CD4-positive, alpha-beta T cell (primary cell): Measurements from ENCODE around the gene STAG3. TPM values are rescaled to one million over a fixed set of nuclear protein-coding genes. Genes with fewer than 3 reads are reported as not detected.
"Not testable (repeated sequence)": the region's sequence is repeated elsewhere in the genome, so short reads cannot be mapped to it uniquely, and the experiment has no call there.

Experiments
- ATAC-seq: fragments of 200-7000 bp; cut with Tn5 transposase; one replicate; pipeline ENCODE4 v1.10.0; 2022; ENCODE audit warnings: mild to moderate bottlenecking; ENCODE audit not compliant: poor library complexity
- CTCF ChIA-PET: fragments of 350-600 bp; sonication (Branson Sonifier 250); formaldehyde crosslinking; loops from one replicate; lab custom pipeline; 2021; ENCODE audit warnings: antibody characterized with exemption, inconsistent platforms; lab: Charles Lee
- POLR2A ChIA-PET: fragments of 350-600 bp; sonication (Branson Sonifier 250); formaldehyde crosslinking; loops from one replicate; lab custom pipeline; 2021; ENCODE audit warnings: antibody characterized with exemption, inconsistent platforms; lab: Charles Lee
- DNase-seq, 14 experiments: peaks; one replicate each; pipeline ENCODE4 v3.0.0-alpha.2; 2013 to 2020; ENCODE audit warnings: mixed read lengths in 2 of 14
- H3K27ac ChIP-seq, 2 donors: one replicate each; pipeline versions ENCODE4 v1.5.1 to v1.7.0; 2013; ENCODE audit warnings: low read length in 2 of 2, low read depth in 1 of 2, mild to moderate bottlenecking in 1 of 2
- H3K27me3 ChIP-seq, 2 experiments: 1 replicate in 1 of 2; 2 replicates in 1 of 2; pipeline versions ENCODE4 v1.6.1 to v1.7.0; 2013; ENCODE audit warnings: low read length in 2 of 2, control low read depth in 1 of 2, mild to moderate bottlenecking in 1 of 2, moderate library complexity in 1 of 2; ENCODE audit not compliant: insufficient read depth in 2 of 2, control insufficient read depth in 1 of 2
- H3K36me3 ChIP-seq: one replicate; pipeline ENCODE4 v1.6.1; 2013; ENCODE audit warnings: low read length, control low read depth; ENCODE audit not compliant: insufficient read depth
- H3K4me1 ChIP-seq: one replicate; pipeline ENCODE4 v1.6.1; 2013; ENCODE audit warnings: low read length, control low read depth; ENCODE audit not compliant: insufficient read depth
- H3K4me3 ChIP-seq: one replicate; pipeline ENCODE4 v1.5.1; 2013; ENCODE audit warnings: mild to moderate bottlenecking, low read length, moderate library complexity
- H3K9me3 ChIP-seq, 2 experiments: 1 replicate in 1 of 2; 2 replicates in 1 of 2; pipeline versions ENCODE4 v1.6.1 to v1.7.0; 2013; ENCODE audit warnings: low read length in 2 of 2, mild to moderate bottlenecking in 2 of 2, control low read depth in 1 of 2, moderate library complexity in 1 of 2; ENCODE audit not compliant: control insufficient read depth in 1 of 2, insufficient read depth in 1 of 2
- H3K27ac Mint-ChIP-seq: one replicate; pipeline ENCODE4 v1.8.0; 2020; ENCODE audit warnings: mixed read lengths
- H3K27me3 Mint-ChIP-seq: one replicate; pipeline ENCODE4 v1.8.0; 2021; ENCODE audit warnings: mixed read lengths
- H3K36me3 Mint-ChIP-seq: one replicate; pipeline ENCODE4 v1.8.0; 2021; ENCODE audit warnings: low read depth, mixed read lengths
- H3K4me1 Mint-ChIP-seq: one replicate; pipeline ENCODE4 v1.8.0; 2021; ENCODE audit warnings: low read depth, mixed read lengths
- H3K4me3 Mint-ChIP-seq: one replicate; pipeline ENCODE4 v1.8.0; 2020; ENCODE audit warnings: mild to moderate bottlenecking, mixed read lengths
- H3K9me3 Mint-ChIP-seq: one replicate; pipeline ENCODE4 v1.8.0; 2020; ENCODE audit warnings: mixed read lengths
- intact Hi-C, 2 experiments: fragments of 100-400 bp; cut with DNase I in 1 of 2; cut with micrococcal nuclease in 1 of 2; formaldehyde crosslinking; loops; one replicate each; pipeline versions ENCODE4 v1.15.1 to v1.9.0; 2023 to 2025; cut with DNase I, micrococcal nuclease
- total RNA-seq, 174 experiments: library from RNA in 2 of 174; stranded (reverse) in 2 of 174; gene quantifications; one replicate each; pipeline ENCODE4 v1.2.3 and lab custom pipeline; 2021 to 2026
- TF ChIP-seq, protein P1 (sequence below): fragments of 200-600 bp; IDR thresholded peaks from one replicate; pipeline ENCODE4 v1.8.0; 2022; ENCODE audit warnings: antibody characterized with exemption, mild to moderate bottlenecking

The STAG3 gene
- total RNA-seq, 2 experiments from 2014 or later, result 4.0 to 5.5 TPM

DNA sequence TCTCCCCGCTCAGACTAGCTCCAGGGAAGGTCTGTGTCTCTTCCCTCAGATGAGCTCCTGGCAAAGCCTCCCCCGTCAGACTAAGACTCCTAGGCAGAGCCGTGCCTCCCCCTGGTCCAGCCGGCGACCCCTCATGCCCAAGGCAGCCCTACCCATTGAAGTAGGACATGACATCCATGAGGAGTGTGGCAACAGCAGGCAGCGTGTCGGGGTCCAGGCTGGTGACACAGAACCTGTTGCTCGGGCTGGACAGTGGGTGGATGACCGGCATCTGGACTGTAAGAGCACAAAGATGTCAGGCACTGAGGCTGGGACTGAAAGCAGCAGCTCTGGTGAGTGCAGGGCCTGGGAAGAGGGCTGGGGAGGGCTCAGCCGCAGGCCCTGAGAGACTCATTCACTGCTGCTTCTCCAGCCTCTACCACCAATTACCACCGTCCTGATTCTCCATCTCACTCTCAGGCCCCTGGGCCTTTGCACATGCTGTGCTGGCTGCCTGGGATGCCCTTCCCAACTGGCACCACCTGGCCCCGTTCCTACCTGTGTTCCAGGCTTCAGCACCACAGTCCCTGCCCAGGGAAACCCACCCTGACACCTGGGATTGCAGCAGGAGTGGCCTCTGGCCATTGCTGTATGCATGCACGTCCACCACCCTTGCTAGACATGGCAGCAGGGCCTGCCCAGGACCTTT, 44.9 kb downstream of the STAG3 start:
- Mint-ChIP-seq H3K9me3 (no peaks in the 10 kb centered on the region), H3K4me1 (peaks cover 71% of the 10 kb centered on the region), H3K36me3 (peaks cover 54% of the 10 kb centered on the region), H3K27me3 (no peaks in the 10 kb centered on the region), H3K27ac (peak overlapping the region; percentile 98), H3K4me3 (peak overlapping the region; percentile 95)
- Histone ChIP-seq H3K27me3 (no peaks in the 10 kb centered on the region), H3K4me3 (peak overlapping the region; percentile 89), H3K36me3 (peaks cover 38% of the 10 kb centered on the region), H3K4me1 (peaks cover 79% of the 10 kb centered on the region), H3K27ac (peak overlapping the region; percentile 98 to 99), H3K9me3 (no peaks in the 10 kb centered on the region)
- TF ChIP-seq, protein P1, sequence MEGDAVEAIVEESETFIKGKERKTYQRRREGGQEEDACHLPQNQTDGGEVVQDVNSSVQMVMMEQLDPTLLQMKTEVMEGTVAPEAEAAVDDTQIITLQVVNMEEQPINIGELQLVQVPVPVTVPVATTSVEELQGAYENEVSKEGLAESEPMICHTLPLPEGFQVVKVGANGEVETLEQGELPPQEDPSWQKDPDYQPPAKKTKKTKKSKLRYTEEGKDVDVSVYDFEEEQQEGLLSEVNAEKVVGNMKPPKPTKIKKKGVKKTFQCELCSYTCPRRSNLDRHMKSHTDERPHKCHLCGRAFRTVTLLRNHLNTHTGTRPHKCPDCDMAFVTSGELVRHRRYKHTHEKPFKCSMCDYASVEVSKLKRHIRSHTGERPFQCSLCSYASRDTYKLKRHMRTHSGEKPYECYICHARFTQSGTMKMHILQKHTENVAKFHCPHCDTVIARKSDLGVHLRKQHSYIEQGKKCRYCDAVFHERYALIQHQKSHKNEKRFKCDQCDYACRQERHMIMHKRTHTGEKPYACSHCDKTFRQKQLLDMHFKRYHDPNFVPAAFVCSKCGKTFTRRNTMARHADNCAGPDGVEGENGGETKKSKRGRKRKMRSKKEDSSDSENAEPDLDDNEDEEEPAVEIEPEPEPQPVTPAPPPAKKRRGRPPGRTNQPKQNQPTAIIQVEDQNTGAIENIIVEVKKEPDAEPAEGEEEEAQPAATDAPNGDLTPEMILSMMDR, result no peak
- intact Hi-C loops, result loop anchor here (5.0 kb wide), 3 partner anchors 50 to 205 kb away; partner anchors contain the start of genes MEPCE (in 1 of the 2) and ZCWPW1 (in 1 of the 2)
- POLR2A ChIA-PET, result interaction anchor here (0.7 to 3.5 kb wide), 8 partner anchors 20 to 207 kb away, joined by 3 to 18 read pairs (median 10); partner anchors contain the start of genes AP4M1, CNPY4, GAL3ST4 and LAMTOR4
- CTCF ChIA-PET, result no interaction called here
- no peak for ATAC-seq
- DNase-seq, result no peak

- H3K9me3 Mint-ChIP-seq, CTCF ChIA-PET, H3K27me3 Mint-ChIP-seq, H3K9me3 ChIP-seq, H3K27me3 ChIP-seq, H3K4me3 ChIP-seq, DNase-seq, ATAC-seq: not testable (repeated sequence)
- Mint-ChIP-seq H3K4me1 (peaks cover 71% of the 10 kb centered on the region), H3K27ac (peak overlapping the region; percentile 98), H3K4me3 (peak overlapping the region; percentile 56), H3K36me3 (peaks cover 58% of the 10 kb centered on the region)
- Histone ChIP-seq H3K36me3 (peaks cover 38% of the 10 kb centered on the region), H3K27ac (peak overlapping the region in 1 of 2 donors; percentile 38), H3K4me1 (peaks cover 74% of the 10 kb centered on the region)
- POLR2A ChIA-PET, result interaction anchor here (1.3 to 3.5 kb wide), 2 partner anchors 10 to 56 kb away, joined by 4 to 14 read pairs; partner anchors contain the start of gene GAL3ST4
- intact Hi-C loops, result loop anchor here (5.0 kb wide), 3 partner anchors 49 to 204 kb away; partner anchors contain the start of genes MEPCE (in 1 of the 2) and ZCWPW1 (in 1 of the 2)
Observed at GRCh38 chr7:100223376-100223927, 45.7 kb downstream of the STAG3 start.

- H3K36me3 Mint-ChIP-seq, result peaks cover 55% of the 10 kb centered on the region
- peaks cover 57% of the 10 kb centered on the region for H3K4me1 Mint-ChIP-seq
- ATAC-seq, H3K27ac ChIP-seq, H3K4me3 ChIP-seq, H3K9me3 Mint-ChIP-seq, H3K27me3 Mint-ChIP-seq, CTCF ChIA-PET, H3K27me3 ChIP-seq, H3K9me3 ChIP-seq, DNase-seq: not testable (repeated sequence)
- H3K27ac Mint-ChIP-seq, result peak overlapping the region; percentile 98
- peaks cover 62% of the 10 kb centered on the region for H3K4me1 ChIP-seq
- POLR2A ChIA-PET, result interaction anchor here (1.3 kb wide), 1 partner anchor 8 kb away, joined by 4 read pairs; no protein-coding TSS in a partner anchor
- peak overlapping the region; percentile 20 for H3K4me3 Mint-ChIP-seq
- intact Hi-C loops, result loop anchor here (5.0 kb wide), 3 partner anchors 47 to 202 kb away; partner anchors contain the start of genes MEPCE (in 1 of the 2) and ZCWPW1 (in 1 of the 2)
- H3K36me3 ChIP-seq, result peaks cover 38% of the 10 kb centered on the region
Observed at GRCh38 chr7:100224891-100225290, 47.2 kb downstream of the STAG3 start.

- H3K27me3 Mint-ChIP-seq, intact Hi-C loops, H3K27ac ChIP-seq, H3K9me3 Mint-ChIP-seq, ATAC-seq, DNase-seq, CTCF ChIA-PET, H3K4me1 ChIP-seq, H3K27me3 ChIP-seq, H3K36me3 ChIP-seq, H3K4me3 Mint-ChIP-seq, H3K4me3 ChIP-seq: not testable (repeated sequence)
- Mint-ChIP-seq H3K27ac (peak overlapping the region; percentile 76), H3K4me1 (peaks cover 25% of the 10 kb centered on the region), H3K36me3 (peaks cover 22% of the 10 kb centered on the region)
- peaks cover 0 to 15% of the 10 kb centered on the region in 2 experiments for H3K9me3 ChIP-seq
- POLR2A ChIA-PET, result interaction anchor here (0.6 to 0.9 kb wide), 2 partner anchors 86 to 211 kb away, joined by 3 to 4 read pairs; partner anchors contain the start of gene LAMTOR4
Observed at GRCh38 chr7:100234660-100235317, 57.1 kb downstream of the STAG3 start.

- POLR2A ChIA-PET, H3K27ac Mint-ChIP-seq: not testable (repeated sequence)
Observed at GRCh38 chr7:100239975-100240374, 62.3 kb downstream of the STAG3 start.

More at GRCh38 chr7:100239975-100240374, 62.3 kb downstream of the STAG3 start:
- H3K27ac ChIP-seq, intact Hi-C loops, H3K4me3 ChIP-seq, H3K36me3 Mint-ChIP-seq, ATAC-seq, H3K4me3 Mint-ChIP-seq, CTCF ChIA-PET, H3K27me3 Mint-ChIP-seq, H3K4me1 ChIP-seq, DNase-seq, H3K9me3 Mint-ChIP-seq, H3K27me3 ChIP-seq, H3K36me3 ChIP-seq, H3K9me3 ChIP-seq: not testable (repeated sequence)
- peaks cover 19% of the 10 kb centered on the region for H3K4me1 Mint-ChIP-seq
